GM20431 (cell line): Measurements from ENCODE around the gene SCUBE1.

ENCODE experiments used
- in situ Hi-C: fragments of 300-500 bp; cut with MseI, MboI; formaldehyde crosslinking; loops from one replicate; pipeline ENCODE4 v1.15.0; 2020; ENCODE audit warnings: low sequenced_read_pairs; ENCODE audit not compliant: unreplicated experiment

Gene SCUBE1

DNA sequence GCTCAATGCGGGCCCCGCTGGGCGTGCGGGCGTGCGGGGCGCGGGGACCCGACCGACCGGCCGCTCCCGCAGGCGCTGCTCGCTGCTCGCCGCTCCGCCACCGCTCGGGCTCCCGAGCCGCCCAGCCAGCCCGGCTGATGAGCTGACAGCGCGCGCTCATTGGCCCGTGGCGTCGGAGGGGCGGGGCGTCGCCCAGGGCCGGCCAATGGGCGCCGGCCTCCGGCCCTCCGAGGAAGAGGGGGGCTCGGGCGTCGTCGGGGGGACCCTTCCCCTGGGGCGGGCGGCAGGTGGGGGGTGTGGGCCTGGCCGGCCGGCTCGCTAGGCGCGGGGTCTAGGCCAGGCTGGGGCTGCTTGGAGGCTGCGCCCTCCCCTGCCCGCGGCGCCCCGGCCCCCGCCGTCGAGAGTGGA is at the start of gene SCUBE1:
Gene SCUBE1 (minus strand): TSS at position 111 of the 408 bp plus-strand sequence. CDS start 111 bp downstream, outside the sequence.
- in situ Hi-C loops = no loop called here

DNA sequence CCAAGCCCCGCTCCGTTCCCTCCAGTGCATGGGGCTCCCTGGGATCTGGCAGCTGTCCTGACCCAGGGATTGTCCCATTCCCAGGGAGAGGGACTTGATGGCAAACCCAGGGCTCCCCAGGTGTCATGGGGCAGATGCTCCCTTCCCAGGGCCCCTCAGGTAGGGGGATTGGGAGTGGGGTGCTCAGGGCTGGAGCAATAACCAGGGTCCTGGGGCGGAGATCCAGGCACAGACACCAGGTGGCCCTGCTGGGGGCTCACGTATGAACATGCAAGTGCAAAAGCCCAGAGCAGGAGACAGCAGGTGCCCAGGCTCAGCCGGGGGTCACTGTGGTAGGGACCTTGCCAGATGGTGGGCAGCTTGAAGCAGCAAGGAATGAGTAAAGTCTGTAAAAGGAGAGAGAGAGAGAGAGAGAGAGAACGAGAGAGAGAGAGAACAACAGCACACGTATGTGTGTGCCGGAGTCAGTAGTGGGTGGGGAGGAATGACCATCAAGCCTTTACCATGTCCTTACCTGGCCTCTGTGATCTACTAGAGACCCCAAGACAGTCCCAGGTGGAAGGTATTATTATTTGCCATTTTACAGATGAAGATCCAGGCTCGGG is 49.3 kb upstream of the SCUBE1 start:
- in situ Hi-C loops = no loop called here

DNA sequence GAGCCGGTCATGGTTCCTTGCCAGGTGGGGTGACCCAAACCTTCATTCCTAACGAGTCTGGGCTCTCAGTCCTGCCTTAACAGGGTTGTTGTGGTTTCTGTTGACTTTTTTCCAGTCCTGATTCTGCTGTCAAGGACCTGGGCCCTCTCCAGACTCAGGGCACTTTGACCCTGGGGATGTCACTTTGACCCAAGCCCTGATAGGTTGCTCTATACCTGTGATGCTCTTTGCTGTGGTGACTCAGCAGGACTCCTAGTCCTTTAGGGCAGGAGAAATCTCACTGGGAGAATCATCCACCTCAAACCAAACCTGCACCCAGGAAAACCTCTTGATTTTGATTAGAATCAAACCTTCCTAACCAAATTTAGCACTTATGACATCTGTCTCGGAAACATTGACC is 48.1 kb upstream of the SCUBE1 start:
- in situ Hi-C loops = no loop called here

DNA sequence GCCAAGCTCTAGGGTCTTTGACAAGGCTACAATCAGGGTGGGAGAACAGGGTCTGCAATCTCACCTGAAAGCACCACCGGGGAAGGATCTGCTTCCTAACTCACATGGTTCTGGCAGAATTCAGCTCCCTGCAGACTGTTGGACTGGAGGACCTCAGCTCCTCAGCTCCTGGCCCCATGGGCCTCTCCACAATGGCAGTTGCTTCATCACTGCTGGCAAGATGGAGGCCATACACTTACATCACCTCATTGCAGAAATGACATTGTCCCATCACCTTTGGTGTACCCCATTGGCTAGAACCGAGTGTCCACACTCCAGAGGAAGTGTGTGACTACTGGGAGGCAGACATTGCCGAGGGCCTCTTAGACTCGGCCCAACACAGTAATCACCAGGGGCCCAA is 47.7 kb upstream of the SCUBE1 start:
- in situ Hi-C loops = no loop called here

GRCh38 chr22:43390166-43390565 is 47.0 kb upstream of the SCUBE1 start:
- in situ Hi-C loops = no loop called here

DNA sequence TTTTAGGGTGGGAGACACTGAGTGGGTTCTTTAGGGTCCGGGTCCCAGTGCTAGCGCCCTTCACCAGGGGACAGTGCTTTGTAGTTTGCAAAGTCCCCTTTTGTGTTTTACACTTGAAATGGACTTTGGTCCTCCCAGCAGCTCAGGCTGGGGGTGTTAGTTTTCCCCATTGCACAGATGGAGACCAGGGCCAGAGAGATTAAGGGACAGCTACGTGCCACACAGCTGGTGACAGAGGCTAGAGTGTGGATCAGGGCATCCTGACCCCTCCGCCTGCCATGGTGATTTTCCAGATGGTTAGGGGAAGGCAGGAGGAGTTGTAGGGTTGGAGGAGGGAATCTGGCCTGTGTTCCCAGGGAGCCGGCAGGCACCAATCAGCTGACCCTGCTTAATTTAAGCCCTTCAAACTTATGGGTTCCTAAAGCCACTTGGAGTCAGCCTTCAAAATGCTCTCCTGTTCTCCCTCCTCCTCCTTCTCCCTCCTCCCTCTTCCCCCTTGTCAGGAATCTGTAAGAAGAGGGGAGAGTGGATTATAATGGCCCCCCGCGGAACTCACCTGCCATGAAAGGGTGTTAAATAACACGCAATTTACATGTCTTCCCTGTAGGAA is 46.2 kb upstream of the SCUBE1 start:
- in situ Hi-C loops = no loop called here

DNA sequence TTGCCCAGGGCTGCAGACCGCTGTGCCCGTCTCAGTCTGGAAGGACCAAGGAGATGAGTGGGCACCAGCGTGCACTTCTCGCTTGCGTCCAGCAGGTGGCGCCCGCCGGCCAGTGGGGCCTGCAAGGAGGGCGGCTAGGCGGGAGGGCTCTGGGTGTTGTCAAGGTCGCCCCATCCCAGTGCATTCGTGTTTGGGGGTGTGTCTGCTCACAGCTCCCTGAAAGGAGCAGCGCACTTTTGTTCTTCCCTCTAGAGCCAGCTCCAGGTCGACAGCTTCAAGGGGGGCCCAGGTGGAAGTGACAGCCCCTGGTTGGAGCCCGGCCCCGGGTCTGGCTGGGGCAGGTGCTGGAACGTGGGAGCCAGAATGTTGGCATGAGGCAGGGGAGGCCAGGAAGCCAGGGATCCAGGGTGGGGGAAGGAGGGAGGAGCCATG is 45.3 kb upstream of the SCUBE1 start:
- in situ Hi-C loops = no loop called here

DNA sequence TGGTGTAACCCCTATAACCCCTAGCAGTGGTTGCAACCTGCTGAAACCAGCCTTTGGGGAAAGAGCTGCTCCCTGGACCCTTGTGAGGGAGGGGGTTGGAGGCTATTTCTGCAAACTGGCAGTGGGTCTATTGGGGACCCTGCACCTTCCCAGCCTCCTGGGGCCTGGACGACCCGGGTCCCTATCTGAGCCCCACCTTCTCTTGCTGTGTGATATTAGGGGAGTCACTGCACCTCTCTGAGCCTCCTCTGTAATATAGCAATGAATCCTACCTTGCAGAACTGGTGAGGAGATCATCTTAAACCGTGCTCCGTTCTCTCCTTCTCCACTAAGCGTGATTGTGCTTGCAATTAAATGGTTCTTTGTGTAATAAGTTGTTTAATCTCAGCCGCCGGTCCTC is 44.6 kb upstream of the SCUBE1 start:
- in situ Hi-C loops = no loop called here

GRCh38 chr22:43385770-43386641 is 42.8 kb upstream of the SCUBE1 start:
- in situ Hi-C loops = no loop called here

- in situ Hi-C loops = no loop called here
Measured at GRCh38 chr22:43384863-43385262, 41.7 kb upstream of the SCUBE1 start.

GRCh38 chr22:43381693-43382092 is 38.5 kb upstream of the SCUBE1 start:
- in situ Hi-C loops = no loop called here

GRCh38 chr22:43377896-43378704 is 34.9 kb upstream of the SCUBE1 start:
- in situ Hi-C loops = no loop called here

DNA sequence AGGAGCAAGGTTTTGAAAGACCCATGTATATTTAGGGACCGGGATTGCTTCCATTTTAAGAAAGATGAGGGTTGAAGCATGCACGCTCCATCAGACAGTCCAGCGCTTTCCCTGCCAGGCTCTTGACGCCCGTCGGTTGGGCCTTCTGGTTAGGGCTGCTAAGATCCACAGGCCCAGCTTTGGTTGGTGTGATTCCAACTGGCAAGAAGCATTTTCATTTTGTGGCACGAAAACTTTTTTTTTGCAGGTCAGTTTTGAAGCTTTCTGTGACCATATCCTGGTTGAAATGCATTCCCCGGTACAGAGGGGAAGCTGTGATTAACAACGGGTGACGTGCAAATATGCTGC is 34.4 kb upstream of the SCUBE1 start:
- in situ Hi-C loops = no loop called here

GRCh38 chr22:43376765-43377547 is 33.8 kb upstream of the SCUBE1 start:
- in situ Hi-C loops = no loop called here

DNA sequence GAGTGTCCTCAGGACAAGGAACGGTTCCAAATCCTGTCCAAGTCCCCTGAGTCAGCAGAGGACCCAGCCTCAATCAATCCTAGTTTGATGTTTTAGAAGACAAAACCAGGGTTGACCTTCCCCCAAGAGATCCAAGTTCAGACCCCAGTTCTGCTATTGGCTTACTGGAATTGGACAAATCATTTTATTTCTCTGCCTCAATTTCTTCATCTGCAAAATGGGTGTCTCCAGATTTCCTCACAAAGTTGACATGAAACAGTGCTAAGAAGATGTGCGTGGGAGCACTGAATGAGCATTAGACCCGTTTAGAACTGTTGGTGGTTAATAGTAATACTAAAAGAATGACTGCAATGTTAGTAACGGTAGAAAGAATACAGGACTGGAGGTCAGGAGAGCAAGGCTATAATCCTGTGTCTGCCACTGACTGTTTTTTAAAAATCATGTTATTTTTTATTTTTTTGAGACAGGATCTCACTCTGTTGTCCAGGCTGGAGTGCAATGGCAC is 32.8 kb upstream of the SCUBE1 start:
- in situ Hi-C loops = no loop called here

DNA sequence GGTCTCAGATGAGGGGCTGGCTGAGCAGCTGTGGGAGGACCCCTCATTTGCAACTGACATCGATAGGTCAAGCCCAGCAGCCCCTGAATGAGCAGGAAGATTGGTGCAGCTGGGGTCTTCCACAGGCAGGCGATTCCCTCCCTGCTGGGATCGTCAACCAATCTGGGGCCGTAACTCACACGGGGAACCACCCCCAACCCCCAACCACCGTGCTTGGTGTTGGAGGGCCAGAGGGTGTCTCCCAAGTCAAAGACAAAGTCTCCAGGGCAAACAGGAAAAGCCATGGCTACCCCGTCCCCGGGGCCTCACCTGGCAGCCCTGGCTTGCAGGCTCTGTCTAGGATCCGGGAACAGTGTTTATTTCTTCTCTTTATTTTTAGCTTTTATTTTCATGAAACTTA is 26.9 kb upstream of the SCUBE1 start:
- in situ Hi-C loops = no loop called here

DNA sequence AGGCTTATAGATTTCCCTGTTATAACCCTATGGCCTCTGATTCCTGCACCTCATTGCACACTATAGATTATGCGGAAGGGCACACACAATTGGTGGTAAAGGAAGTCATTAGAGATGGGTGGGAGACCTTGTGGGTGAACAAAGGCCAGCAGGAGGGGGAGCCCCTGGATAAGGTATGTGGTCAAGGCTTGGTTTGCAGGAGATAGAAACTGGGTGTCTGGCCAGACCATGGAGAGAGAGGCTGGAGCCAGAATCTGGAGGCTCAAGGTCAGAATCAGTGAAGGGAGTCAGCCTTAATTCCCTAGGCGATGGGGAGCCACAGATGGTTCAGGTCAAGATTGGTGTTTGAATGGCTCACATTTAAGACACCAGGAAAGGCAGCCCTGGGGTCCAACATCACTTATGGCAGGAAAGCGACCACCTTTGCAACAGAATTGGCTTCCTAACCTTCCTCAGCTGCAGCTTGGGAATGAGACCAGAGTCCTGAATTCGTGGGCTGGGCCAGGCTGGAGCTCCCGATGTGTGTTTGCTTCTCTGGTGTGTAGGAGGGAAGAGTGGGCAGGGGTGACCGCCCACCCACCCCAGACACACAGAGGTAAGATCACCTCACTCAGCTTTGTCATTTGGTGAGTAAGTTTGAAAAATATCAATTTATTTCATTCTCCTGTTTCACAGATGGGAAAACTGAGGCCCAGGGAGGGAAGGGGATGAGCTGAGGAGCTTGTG is 22.7 kb upstream of the SCUBE1 start:
- in situ Hi-C loops = no loop called here

DNA sequence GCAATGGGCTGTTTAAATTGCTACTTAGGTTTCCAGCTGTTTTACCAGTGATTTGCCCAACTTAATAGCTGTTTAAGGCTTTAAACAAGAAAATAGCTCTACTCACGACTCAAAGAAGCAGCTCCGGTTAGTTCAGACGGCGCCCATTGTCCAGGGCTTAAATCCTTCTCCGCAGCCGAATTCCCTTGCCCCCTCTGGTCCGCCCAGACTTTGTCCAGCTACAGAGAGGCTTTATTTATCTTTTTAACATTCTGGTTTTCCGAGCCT is 20.9 kb upstream of the SCUBE1 start:
- in situ Hi-C loops = no loop called here
